Measurements from ENCODE around the gene KRTAP10-4.
"Not testable (repeated sequence)": the region's sequence is repeated elsewhere in the genome, so short reads cannot be mapped to it uniquely, and the experiment has no call there.

The KRTAP10-4 gene

DNA sequence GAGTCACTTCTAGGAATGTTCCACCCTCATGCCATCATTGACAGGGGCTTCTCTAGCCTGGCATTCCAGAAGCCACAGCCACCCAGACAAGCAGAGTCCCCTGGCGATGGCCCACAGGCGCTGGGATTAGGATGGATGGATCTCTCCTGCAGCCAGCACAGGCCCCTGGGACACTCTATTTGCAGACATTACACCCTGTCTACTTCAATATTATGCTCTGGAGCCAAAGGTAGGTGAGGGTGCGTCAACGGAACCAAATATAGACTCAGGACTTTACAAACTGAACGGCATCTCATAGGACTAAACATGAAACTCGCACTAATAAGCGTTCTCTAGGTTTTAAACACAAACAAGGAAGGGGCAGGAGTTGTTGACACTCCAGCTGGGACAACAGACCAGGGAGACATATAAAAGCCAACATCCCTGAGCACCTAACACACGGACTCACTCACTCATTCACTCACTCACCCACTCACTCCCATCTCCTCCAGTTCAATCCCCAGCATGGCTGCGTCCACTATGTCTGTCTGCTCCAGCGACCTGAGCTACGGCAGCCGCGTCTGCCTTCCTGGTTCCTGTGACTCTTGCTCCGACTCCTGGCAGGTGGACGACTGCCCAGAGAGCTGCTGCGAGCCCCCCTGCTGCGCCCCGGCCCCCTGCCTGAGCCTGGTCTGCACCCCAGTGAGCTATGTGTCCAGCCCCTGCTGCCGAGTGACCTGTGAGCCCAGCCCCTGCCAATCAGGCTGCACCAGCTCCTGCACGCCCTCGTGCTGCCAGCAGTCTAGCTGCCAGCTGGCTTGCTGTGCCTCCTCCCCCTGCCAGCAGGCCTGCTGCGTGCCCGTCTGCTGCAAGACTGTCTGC is 26.8 kb downstream of the KRTAP10-4 start, which contains the start of gene KRTAP10-7:
Gene KRTAP10-7, plus strand, starts transcription at position 480 of the 861 bp plus-strand sequence. Its CDS starts 25 bp downstream, at position 505.
- DNase-seq: not testable (repeated sequence)

DNA sequence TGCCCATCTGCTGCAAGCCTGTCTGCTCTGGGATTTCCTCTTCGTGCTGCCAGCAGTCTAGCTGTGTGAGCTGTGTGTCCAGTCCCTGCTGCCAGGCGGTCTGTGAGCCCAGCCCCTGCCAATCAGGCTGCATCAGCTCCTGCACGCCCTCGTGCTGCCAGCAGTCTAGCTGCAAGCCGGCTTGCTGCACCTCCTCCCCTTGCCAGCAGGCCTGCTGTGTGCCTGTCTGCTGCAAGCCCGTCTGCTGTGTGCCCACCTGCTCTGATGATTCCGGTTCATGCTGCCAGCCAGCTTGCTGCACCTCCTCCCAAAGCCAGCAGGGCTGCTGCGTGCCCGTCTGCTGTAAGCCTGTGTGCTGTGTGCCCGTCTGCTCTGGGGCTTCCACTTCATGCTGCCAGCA is 27.6 kb downstream of the KRTAP10-4 start:
- not testable (repeated sequence) for DNase-seq

DNA sequence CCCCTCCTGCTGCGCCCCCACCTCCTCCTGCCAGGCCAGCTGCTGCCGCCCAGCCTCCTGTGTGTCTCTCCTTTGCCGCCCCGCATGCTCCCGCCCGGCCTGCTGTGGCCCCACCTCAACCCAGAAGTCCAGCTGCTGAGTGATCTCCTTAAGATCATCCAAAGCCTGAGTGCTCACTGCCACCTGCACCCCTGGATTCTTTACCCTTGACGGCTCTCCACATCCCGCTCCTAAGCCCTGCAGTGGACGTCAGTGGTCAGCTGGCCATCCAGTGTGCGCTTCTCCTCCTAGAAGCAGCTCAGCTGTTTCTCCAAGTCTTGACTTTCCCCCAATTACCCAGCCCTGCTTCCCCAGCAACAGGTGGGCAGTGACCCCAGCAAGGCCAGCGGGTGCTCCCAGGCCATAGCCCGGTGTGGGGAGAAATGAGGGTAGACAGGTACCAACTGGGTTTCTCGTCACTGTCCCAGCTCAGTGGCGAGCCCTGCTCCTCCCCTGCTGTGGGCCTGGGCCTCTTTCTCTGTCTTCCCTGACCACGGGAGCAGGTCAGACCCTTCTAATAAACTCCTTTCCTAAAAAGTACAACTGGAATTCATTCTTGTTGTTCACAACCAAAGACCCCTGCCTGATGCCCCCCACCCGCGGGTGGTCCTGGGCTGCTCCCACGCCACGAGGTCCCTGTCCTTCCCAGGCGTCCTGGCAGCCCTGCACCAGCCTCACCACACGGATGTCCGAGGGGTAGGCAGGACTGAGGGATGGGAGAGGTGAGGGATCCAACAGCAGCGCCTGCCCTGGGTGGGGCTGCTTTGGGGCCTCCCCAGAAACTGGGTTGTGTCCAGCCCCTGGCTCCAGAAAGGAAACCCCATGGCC is 28.3 kb downstream of the KRTAP10-4 start:
- no peak for DNase-seq

DNA sequence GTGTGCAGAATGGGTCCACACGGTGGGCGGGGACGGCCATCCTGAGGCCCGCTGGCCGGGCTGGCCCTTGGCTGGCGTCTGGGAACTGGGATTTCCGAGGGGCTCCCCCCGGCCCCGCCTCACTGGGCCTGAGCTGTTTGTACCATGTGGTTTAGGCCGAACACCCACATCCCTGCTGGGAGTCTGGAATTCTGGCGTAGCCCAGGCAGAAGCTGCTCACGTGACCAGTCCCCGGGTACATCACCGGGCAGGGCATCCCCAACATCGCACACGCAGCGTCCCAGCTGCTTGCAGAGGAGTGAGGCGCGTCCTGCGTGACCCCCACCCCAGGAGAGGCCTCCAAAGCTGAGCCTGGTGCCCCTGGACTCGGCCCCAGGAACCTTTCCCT is 28.9 kb downstream of the KRTAP10-4 start:
- DNase-seq: no peak

DNA sequence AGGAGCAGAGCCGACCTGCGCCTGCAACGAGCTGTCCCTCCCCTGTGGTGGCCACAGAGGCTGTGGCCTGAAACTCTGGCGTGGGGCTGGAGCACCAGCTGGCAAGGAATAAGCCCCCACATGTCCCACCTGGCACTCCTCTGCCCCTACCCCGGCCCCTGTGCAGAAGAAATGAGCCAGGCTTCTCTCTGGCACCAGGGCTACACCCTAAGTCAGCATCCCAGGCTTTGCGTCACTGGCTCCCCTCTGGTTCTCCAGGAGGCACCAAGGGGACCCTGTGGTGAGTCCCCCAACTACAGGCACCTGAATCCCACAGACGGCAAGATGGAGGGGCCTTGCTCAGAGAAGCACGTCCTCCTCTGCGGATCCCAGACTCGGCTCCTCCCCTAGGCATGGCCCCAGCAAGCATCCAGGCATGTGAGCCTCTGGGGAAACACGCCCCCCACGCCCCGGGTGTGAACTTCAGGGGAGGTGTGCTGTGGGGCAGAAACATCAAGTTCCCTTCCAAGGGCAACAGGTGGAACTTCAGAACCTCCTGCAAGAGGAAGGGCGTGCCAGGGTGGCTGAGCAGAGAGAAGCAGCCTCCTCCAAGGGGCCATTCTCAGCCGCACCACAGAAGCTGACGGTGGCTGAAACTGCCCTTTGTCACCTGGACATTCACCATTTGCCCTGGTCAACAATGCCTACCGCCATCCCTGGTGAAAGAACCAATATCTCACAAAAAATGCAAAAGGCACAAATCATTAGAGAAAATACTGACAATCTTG is 29.8 kb downstream of the KRTAP10-4 start:
- DNase-seq: no peak

DNA sequence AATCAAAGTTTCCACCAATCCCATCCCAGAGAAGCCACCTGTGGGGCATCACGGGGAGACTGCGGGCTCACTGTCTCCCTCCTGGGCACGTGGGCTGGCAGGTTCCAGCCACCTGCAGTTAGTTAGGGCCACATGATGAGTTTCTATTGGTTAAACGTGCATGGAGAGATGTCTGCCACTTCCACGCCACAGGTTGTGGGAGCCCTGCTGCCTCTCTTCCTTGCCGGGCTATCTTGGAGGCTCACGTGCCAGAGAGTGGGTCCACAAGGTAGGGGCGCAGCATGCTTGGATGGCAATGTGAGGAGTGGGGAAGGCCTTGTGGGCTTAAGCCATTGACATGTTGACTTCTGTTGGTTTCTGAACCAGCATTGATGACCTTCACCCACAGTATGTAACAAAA is 30.4 kb downstream of the KRTAP10-4 start:
- DNase-seq: no peak

DNA sequence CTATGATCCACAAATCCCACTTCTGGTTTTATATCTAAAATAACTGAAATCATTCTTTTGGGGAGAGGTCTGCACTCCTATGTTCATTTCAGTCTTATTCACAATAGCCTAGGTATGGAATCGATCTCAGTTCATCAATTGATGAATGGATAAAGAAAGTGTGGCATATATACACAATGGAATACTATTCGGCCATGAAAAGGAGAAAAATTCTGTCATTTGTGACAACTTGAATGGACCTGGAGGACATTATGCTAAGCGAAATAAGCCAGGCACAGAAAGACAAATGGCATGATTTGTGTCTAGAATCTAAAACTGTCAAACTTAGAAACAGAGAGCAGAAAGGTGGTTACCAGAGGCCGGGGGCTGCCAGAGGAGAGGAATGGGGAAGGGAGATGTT is 33.0 kb downstream of the KRTAP10-4 start:
- DNase-seq: no peak

DNA sequence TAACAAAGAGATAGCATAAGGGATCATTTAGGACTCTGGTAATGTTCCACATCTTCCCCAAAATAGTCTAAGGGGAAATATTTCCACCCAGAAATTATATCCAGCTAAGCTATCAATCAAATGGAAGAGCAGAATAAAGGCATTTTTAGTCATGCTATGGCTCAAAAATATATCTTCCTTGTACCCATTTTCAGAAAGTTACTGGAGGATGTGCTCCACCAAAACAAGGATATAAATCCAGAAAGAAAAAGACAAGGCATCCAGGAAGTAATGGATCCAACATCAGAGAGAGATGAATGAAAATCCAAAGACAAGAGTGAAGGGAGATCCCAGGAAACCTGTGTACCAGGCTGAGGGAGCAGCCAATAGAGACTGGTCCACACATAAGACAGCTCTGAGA is 35.7 kb downstream of the KRTAP10-4 start:
- no peak for DNase-seq

DNA sequence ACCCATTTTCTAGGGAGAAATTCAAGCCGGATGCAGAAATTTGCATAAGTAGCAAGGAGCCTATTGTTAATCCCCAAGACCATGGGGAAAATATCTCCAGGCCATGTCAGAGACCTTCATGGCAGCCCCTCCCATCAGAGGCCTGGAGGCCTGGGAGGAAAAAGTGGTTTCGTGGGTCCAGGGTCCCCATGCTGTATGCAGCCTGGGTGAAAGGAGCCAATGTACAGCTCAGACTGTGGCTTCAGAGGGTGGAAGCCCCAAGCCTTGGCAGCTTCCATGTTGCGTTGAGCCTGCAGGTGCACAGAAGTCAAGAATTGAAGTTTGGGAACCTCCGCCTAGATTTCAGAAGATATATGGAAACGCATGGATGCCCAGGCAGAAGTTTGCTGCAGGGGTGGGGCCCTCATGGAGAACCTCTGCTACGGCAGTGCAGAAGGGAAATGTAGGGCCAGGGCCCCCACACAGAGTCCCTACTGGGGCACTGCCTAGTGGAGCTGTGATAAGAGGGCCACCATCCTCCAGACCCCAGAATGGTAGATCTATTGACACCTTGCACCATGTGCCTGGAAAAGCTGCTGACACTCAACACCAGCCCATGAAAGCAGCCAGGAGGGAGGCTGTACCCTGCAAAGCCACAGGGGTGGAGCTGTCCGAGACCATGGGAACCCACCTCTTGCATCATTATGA is 36.8 kb downstream of the KRTAP10-4 start:
- DNase-seq: not testable (repeated sequence)

DNA sequence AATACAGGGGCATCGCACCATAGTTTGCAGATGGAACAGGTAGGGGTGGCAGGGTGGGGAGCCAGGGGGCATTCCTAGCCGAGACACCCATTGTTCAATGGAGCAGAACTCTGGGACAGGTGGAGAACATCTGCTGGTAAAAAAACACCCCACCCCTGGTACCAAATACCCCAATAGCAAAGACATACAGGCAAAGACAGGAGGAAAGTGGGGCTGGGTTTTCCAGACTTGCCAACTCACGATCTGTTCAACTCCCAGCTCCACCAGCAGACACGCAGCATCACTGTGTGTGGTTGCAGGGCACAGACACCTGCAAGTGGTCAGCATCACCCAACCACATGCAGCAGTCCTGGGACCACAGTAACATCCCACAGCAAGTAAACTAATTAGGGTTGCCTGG is 38.0 kb downstream of the KRTAP10-4 start:
- no peak for DNase-seq

DNA sequence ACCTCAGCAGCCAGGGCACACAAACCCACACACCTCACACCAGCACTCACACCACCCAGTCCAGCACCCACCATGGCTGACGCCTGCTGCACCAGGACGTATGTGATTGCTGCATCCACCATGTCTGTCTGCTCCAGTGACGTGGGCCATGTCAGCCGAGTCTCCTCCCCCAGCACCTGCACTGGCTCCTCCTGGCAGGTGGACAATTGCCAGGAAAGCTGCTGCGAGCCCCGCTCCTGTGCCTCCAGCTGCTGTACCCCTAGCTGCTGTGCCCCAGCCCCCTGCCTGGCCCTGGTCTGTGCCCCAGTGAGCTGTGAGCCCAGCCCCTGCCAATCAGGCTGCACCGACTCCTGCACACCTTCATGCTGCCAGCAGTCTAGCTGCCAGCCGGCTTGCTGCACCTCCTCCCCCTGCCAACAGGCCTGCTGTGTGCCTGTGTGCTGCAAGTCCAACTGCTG is 38.5 kb downstream of the KRTAP10-4 start, which contains the start of gene KRTAP10-8:
Gene KRTAP10-8, plus strand, starts transcription at position 51 of the 458 bp plus-strand sequence. Its CDS starts 22 bp downstream, at position 73.
- DNase-seq: no peak

DNA sequence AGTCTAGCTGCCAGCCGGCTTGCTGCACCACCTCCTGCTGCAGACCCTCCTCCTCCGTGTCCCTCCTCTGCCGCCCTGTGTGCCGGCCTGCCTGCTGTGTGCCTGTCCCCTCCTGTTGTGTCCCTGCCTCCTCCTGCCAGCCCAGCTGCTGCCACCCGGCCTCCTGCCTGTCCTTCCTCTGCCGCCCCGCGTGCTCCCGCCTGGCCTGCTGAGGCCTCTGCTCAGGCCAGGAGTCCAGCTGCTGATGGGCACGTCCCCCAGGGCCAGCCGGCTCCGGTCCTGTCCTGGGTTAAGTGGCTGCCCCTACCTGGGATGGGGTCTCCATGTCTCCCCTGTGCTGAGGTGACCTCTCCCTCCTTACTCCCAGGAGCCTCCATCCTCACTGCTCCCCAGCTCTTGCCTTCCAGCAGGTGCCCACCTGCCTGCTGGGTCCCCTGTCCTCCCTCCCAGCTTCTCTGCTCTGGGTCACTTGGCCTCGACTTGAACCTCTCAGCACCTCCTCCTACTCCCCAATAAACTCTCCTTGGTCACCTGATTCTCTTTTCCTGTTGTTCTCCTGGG is 39.2 kb downstream of the KRTAP10-4 start:
- no peak for DNase-seq

DNA sequence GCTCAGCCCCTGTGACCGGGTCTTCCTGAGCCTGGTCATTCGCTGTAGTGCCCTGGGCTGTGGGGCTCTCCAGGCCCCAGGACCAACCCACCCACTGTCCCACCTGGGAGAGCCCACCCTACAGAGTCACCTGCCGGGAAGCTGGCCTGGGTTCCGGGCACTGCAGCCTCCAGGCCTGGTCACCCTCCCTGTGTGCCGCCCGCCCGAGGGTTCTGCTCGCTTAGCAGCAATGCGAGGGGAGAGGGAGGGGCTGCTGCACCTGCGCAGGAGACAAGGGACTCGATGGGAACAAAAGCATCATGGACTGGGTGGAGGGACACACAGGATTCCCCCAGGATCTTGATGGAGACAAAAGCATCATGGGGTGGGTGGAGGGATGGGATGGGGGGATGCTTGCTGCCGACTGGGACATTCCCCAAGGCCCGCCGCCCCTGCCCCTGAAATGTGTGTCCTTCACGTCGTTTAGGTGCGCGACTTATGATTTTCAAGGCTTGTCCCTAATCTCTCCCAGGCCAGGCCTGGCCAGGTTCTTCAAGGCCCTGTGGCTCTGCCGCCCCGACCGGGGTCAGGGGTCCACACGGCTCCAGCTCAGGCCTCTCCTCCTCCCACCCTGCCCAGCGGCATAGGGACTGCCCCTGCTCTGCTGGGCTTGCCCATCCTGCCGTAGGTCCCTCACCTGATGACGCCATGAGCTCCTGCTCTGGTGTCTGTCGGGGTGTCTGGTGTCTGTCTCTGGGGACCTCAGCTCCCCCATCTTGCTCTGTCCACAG is 40.0 kb downstream of the KRTAP10-4 start:
- DNase-seq: no peak

DNA sequence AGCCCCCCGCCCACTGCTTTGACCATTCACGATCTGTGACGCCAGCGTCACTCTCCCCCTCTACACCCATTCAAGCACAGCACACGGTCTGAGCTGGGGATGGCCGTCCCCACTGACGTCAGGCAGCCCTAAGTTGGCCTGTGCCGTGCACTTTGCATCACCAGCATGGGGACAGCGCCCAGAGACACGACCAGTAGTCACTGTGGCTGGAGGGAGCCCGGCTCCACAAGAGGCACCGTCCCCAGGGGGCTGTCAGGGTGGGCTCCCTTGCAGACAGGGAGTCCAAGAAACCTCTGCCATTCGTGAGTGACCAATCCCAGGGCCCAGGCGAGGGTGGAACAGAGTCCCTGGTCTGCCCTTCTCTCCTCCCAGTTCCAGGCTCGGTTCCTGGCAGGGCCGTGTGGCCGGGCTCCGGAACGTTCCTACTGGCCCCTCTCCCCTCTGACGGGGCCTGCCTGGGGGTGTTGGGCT is 40.7 kb downstream of the KRTAP10-4 start:
- no peak for DNase-seq

DNA sequence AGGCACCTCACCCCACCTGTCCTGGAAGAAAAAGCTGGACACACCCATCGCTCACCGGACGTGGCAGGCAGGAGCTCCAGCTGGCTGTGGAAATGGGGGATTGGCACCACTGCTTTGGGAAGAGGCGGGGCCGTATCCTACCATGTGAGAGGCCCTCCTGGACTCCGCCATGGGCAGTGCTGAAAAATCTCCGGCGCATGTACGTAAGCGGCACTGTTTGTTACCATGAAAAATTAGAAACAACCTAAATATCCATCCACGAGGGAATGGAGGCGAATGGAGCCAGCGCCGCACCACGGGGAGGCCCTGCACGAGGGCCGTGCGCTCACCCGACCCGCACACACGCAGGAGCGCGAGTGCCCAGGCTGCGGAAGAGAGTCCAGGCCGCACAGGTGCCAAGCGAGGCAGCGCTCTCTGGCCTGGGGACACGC is 41.4 kb downstream of the KRTAP10-4 start:
- no peak for DNase-seq

DNA sequence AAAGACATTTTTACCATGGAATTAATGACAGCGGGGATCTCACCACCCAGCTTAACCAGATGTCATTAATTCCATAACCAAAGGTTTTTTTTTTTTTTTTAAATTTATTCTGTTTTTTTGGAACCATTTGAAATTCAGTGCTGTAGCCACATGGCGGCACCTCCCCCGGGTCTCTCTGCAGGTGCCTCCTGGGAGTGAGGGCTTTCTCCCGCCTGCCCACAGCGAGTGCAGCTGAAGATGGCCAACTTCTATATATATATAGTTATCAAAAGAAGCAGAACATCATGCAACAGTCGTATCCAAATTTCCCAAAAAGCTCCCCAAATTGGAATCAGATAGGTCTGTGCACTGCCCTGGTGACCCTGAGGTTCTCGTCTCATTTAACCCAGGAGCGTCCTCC is 41.9 kb downstream of the KRTAP10-4 start:
- no peak for DNase-seq

DNA sequence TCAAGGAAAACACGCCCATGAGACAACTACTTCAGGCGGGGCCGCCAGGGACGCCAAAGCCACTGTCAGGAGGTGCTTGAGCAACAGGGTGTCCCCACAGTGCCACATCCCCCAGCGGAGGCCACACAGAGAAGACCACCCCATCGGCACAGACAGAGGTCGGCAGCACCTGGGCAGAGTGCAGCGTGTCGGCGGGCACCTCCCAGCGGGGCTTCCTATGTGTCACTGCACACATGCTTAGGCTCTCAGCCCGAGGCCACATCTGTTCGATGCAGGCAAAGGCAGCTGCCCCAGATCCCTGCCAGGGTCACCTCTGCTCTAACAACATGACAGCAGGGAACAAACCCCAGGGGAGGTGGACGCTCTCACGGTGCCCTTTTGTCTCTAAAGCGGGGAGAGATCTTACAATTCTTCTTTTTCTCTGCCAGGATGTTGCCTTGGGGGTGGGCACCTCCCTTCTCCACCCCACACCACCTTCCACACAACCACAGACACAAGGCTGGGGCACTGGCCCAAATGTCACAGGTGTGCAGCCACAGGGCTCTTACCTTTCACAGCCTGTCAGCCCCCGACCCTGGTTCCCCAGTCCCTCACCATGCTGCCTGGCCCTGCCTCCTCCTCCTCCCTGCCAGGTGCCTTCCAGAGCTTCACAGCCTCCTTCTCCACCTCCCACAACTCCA is 42.5 kb downstream of the KRTAP10-4 start:
- DNase-seq: no peak

DNA sequence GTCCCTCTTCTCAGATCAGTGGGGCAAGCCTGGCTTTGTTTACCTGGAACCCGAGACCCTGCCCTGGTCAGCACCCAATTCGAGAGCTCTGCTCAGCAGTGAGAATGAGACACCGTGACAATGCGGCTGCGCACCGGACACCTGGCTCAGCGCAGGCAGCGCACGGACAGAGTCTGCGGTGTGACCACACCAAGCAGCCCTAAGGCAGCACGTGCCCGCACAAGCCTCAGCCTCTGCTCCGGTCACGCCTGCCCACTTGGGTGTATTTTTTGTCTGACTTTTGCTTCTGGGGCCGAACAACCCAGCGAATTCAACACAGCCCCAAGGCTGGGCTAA is 43.0 kb downstream of the KRTAP10-4 start:
- DNase-seq: no peak

DNA sequence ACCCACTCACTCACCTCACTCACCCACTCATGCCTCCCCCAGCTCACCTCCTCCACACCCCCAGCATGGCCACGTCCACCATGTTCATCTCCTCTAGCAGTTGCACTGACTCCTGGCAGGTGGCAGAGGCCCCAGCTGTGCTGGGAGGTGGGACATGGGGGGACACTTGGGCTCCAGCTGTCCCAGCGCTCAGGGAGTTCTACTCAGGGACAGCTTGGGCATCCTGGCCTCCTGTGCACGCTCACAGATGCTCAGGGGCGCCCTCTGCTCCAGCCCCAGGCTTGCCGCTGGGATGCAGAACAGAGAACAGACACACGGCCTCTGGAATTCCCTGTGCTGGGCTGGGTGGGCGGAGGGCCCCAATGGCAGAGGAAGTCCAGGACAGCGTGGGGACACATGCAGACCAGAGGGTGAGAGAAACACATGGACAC is 43.6 kb downstream of the KRTAP10-4 start:
- no peak for DNase-seq

DNA sequence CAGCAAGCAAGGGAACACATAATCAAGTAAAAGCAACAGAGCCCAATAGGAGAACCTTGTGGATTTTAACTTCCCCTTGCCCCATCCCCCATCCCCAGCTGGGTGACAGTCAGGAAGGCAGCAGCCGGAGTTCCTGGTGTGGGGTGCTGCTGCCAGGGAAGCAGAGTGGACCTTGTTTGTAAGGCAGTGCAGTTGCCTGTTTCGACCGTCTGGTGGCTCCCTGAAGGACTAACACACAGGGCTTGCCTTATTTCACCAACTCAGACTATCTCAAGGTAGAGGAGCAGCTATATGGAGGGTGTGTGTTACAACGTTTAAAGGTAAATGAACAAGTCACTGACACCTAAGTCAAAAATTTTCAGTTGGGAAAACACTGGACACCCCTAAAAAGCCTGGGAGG is 45.0 kb downstream of the KRTAP10-4 start:
- DNase-seq: peak; percentile 22

Measured in CD4-positive, alpha-beta T cell treated with Interleukin-17A for 4 hours (primary cell).